Ramos (cell line): ENCODE measurements around the gene TFR2.

Experiments
- in situ Hi-C: fragments of 300-500 bp; cut with MboI; formaldehyde crosslinking; loops from one replicate; pipeline ENCODE4 v1.14.3; 2022; ENCODE audit warnings: low sequenced_read_pairs; ENCODE audit not compliant: unreplicated experiment

The TFR2 gene

GRCh38 chr7:100641463-100641859 lies at the start of gene TFR2:
Gene TFR2 (minus strand): TSS chr7:100641552. CDS start chr7:100641509, 43 bp downstream.
- in situ Hi-C loops: no loop called here

- in situ Hi-C loops: loop anchor here (10.0 kb wide), 1 partner anchor 215 kb away; the partner anchor contains the start of gene TSC22D4
Observed at GRCh38 chr7:100689230-100690135, 48.1 kb upstream of the TFR2 start.

GRCh38 chr7:100688326-100688860 lies 47.0 kb upstream of the TFR2 start:
- in situ Hi-C loops: no loop called here

DNA sequence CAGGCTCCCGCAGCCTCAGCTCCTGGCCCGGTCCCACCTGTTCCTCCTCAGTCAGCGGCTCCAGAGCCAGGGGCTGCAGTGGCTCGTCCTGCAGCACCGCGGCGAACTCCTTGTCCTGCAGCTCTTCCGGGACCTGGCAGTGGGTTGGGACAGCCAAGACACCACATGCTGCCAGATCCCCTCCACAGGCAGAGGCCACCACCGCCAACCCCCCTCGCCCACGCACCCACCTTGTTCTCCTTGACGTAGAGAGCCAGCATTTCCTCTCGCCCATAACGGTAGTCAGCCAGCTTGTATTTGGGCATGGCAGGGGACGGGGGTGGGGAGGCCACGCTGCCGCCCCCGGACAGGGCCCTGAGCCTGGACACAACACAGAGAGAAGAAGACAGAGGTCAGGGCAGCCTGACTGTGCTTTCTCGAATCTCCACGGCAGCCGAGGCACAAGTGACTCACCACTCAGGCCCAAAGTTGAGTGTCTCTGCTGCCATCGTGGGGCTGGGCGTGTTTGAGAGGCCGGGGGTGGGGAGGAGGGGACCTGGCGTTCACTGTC lies 46.5 kb upstream of the TFR2 start:
- in situ Hi-C loops: no loop called here

DNA sequence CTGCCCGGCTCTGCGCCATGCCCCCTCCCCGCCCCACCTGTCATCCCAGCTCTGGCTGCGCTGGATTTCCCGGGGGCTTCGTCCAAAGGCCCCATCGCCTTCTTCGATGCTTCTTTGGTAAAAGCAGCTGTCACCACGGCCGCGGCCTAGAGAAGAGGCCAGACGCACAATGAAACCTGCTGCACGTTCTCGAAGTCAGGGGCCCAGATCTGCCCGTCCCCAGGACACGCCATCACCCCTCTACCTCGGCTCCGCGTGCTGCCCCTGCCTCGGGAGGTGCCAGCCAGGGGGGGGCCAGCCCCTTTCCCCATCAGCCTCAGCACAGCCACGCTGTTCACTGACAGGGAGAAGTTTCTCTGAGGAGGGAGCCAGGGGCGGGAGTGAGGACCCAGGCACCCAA lies 45.9 kb upstream of the TFR2 start:
- in situ Hi-C loops: no loop called here

GRCh38 chr7:100686822-100687211 lies 45.5 kb upstream of the TFR2 start:
- in situ Hi-C loops: no loop called here

- in situ Hi-C loops: no loop called here
Observed at GRCh38 chr7:100686201-100686821, 45.0 kb upstream of the TFR2 start.

- in situ Hi-C loops: no loop called here
Observed at GRCh38 chr7:100685631-100686145, 44.3 kb upstream of the TFR2 start.

DNA sequence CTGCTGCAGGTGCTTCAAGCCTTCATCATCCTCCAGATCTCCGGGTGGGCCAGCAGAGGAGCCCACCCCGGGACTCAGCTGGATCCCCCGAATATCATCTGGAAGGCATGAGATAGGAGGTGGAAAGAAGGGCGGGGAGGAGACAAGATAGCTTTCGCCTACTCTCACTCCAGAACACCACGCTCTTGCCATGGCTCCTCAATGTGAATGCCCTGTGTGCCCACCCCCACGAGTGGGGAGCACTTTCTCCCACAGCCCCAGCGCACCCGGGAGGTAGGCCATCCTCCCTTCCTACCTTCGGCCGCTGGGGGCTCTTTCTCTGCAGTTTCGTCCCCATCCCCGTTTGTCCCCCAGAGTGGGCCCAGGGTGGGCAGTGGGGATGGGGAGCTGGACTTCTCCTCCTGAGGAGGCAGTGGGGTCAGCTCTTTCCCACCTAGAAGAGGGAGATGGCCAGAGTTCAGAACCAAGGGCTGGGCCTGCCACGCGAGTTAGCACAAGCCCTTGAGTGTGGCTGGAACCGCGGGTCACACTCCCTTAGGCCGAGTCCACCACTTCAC lies 43.8 kb upstream of the TFR2 start:
- in situ Hi-C loops: no loop called here

DNA sequence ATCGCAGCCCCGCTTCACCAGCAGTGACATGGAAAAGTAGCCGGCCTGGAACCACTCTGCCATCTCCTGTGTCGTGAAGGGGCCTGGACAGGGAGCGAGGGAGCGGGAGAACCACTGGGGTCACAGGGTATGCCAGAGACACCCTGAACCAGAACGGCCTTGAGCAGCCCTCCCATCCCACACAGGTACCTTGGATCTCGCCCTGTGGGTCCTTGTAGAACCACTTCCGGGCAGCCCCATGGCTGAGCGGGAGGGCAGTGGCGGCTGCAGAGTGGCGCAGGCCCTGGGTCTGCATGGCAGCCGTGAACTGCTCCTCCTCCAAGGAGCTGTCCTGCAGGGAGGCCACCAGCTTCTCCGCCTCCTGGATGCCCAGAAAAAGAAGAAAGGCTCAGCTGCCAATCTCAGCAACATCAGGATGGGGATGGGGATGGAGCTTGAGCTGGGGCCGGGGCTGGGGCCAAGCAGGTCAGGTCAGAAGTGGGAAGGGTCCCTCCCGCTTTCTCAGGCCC lies 43.2 kb upstream of the TFR2 start:
- in situ Hi-C loops: no loop called here

DNA sequence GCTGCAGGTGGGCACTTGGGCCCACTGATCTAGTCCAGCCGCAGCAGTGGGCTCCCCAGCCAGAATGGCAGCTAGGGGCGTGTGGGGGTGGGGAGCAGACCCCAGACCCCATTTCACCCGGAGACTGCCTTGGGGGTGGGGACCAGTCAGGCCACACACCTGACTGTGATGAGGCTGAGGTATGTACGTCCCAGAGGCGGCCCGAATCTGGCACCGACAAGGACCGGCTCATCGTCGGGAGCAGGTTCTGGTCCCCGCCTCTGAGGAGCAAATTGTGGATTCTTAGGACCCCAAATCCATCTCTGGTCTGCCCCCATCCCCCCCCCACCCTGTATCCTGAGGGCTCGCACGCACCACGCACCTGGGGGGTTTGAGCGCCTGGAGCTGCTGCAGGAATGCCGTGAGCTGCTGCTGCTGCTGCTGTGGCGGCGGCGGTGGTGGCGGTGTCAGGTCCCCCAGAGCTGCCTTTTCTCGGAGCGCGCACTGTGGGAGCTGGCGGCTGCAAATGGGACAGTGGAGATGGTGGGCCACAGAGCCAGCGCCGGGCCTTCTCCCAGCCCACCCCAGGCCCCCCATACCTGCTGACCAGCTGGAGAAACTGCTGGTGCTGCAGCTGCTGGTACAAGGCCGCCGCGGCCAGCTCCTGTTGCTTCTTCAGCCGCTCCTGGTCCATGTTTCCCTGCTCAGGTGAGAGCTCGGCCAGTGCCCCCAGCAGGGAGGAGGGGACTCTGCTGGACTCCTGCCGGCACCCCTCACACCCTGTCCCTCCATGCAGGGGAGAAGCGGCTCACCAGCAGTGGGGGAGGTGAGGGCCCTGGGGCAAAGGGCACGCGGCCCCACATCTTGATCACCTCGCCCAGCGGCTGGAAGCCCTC lies 42.5 kb upstream of the TFR2 start:
- in situ Hi-C loops: no loop called here

- in situ Hi-C loops: no loop called here
Observed at GRCh38 chr7:100682991-100683658, 41.8 kb upstream of the TFR2 start.

- in situ Hi-C loops: no loop called here
Observed at GRCh38 chr7:100682228-100682741, 40.9 kb upstream of the TFR2 start.

DNA sequence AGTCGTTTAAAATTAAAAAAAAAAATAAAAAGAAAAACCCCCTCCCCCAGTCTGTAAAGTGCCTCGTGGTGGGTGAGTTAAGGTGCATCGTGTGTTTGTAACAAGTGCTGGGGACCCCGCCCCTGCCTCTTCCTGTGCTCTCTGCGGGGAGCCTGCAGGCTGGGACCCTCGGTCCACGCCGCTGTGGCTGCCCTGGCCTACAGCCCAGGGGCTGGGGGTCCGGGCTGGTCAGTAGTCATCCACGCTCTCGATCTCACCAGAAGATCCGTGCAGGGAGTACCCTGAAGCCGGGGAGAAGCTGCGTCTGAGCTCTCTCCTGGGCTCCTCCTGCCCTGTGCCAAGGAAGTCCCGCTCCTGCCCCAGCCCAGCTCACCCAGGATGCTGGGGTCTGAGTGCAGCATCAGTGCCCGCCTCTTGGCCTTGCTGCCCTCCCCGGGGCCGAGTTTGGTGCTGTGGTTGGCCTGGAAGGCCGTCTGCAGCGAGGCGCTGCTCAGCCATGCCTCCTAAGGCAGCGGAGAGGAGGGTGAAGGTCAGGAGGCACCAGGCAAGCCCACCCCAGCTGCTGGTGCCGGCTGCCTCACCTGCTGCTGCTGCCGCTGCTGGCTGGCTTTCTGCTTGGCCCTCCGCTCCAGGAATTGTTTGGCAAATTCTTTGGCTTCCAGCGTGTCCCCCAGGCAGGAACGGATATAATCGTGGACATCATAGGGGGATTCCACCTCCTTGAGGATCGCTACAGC lies 40.3 kb upstream of the TFR2 start:
- in situ Hi-C loops: no loop called here

GRCh38 chr7:100680576-100681271 lies 39.4 kb upstream of the TFR2 start:
- in situ Hi-C loops: no loop called here

GRCh38 chr7:100679927-100680575 lies 38.7 kb upstream of the TFR2 start:
- in situ Hi-C loops: no loop called here
